Common myeloid progenitor, CD34-positive (primary cell): ENCODE measurements around the gene WASHC3.

Experiments
- CTCF ChIA-PET: fragments of 350-600 bp; sonication (Branson Sonifier 250); formaldehyde crosslinking; loops from one replicate; lab custom pipeline; 2021; ENCODE audit warnings: antibody characterized with exemption; lab: Charles Lee
- POLR2A ChIA-PET: fragments of 350-600 bp; sonication (Branson Sonifier 250); formaldehyde crosslinking; loops from one replicate; lab custom pipeline; 2021; ENCODE audit warnings: antibody characterized with exemption; lab: Charles Lee
- DNase-seq, 3 donors: peaks; one replicate each; pipeline versions ENCODE4 v3.0.0 to v3.0.0-alpha.2; 2013
- H3K27ac ChIP-seq, 2 experiments: 1 replicate in 1 of 2; 2 replicates in 1 of 2; pipeline ENCODE4 v1.7.0; 2013; ENCODE audit warnings: inconsistent platforms in 2 of 2, low read length in 2 of 2, mild to moderate bottlenecking in 2 of 2, low read depth in 1 of 2, moderate library complexity in 1 of 2; ENCODE audit not compliant: severe bottlenecking in 2 of 2, insufficient read depth in 1 of 2, poor library complexity in 1 of 2
- H3K27me3 ChIP-seq, 5 experiments: replicated peaks in 2 of 5; 1 replicate in 3 of 5; 2 replicates in 2 of 5; pipeline versions ENCODE4 v1.6.1 to v1.7.0; 2013; ENCODE audit warnings: low read length in 4 of 5, mild to moderate bottlenecking in 2 of 5, moderate library complexity in 2 of 5, inconsistent platforms in 1 of 5; ENCODE audit not compliant: insufficient read depth in 5 of 5, control insufficient read depth in 4 of 5
- H3K36me3 ChIP-seq, 4 experiments: 1 replicate in 2 of 4; 2 replicates in 2 of 4; pipeline versions ENCODE4 v1.6.1 to v1.7.0; 2013; ENCODE audit warnings: low read length in 3 of 4, control low read depth in 1 of 4, mild to moderate bottlenecking in 1 of 4; ENCODE audit not compliant: control insufficient read depth in 4 of 4, insufficient read depth in 4 of 4
- H3K4me1 ChIP-seq, 4 experiments: 1 replicate in 3 of 4; 2 replicates in 1 of 4; pipeline versions ENCODE4 v1.6.1 to v1.7.1; 2013; ENCODE audit warnings: low read length in 3 of 4, mild to moderate bottlenecking in 3 of 4, control low read depth in 1 of 4, inconsistent platforms in 1 of 4, moderate library complexity in 1 of 4; ENCODE audit not compliant: control insufficient read depth in 4 of 4, insufficient read depth in 4 of 4; ENCODE audit errors: control extremely low read depth in 1 of 4
- H3K4me3 ChIP-seq, 7 experiments: 1 replicate in 4 of 7; 2 replicates in 3 of 7; pipeline versions ENCODE4 v1.5.1 to v1.7.0; 2013; ENCODE audit warnings: mild to moderate bottlenecking in 7 of 7, low read length in 6 of 7, moderate library complexity in 6 of 7, inconsistent platforms in 2 of 7, low read depth in 2 of 7, control low read depth in 1 of 7; ENCODE audit not compliant: insufficient read depth in 4 of 7, control insufficient read depth in 1 of 7; ENCODE audit errors: extremely low read depth in 1 of 7
- H3K9me3 ChIP-seq, 5 experiments: 1 replicate in 4 of 5; 2 replicates in 1 of 5; pipeline versions ENCODE4 v1.6.1 to v1.7.1; 2013; ENCODE audit warnings: low read length in 4 of 5, mild to moderate bottlenecking in 2 of 5, inconsistent platforms in 1 of 5, low read depth in 1 of 5, moderate library complexity in 1 of 5; ENCODE audit not compliant: control insufficient read depth in 4 of 5, insufficient read depth in 2 of 5; ENCODE audit errors: control extremely low read depth in 1 of 5
- WGBS: methylation state at CpG from one replicate; pipeline ENCODE4 v1.1.5; 2013; ENCODE audit not compliant: insufficient coverage; 5-methylcytosine and 5-hydroxymethylcytosine counted together

WASHC3 gene

GRCh38 chr12:101982307-101982706, 79.5 kb downstream of the WASHC3 start:
- ChIA-PET POLR2A (no interaction called here), CTCF (no interaction called here)
- 90% methylated on average over 3 of the region's 5 CpGs for WGBS

GRCh38 chr12:101981868-101982267, 79.9 kb downstream of the WASHC3 start:
- WGBS, result no CpG with 5 or more reads among the region's 2 CpGs
- DNase-seq, result no peak
- Histone ChIP-seq H3K36me3 (no peaks in the 10 kb centered on the region), H3K4me3 (no peak overlapping the region), H3K27me3 (no peaks in the 10 kb centered on the region), H3K27ac (no peak overlapping the region), H3K4me1 (no peaks in the 10 kb centered on the region), H3K9me3 (no peaks in the 10 kb centered on the region)
- POLR2A ChIA-PET, result no interaction called here
- CTCF ChIA-PET, result no interaction called here

More at GRCh38 chr12:101982307-101982706, 79.5 kb downstream of the WASHC3 start:
- no peak for DNase-seq
- H3K9me3 ChIP-seq, result no peaks in the 10 kb centered on the region
- no peak overlapping the region for H3K4me3 ChIP-seq
- no peaks in the 10 kb centered on the region for H3K27me3 ChIP-seq
- no peaks in the 10 kb centered on the region for H3K4me1 ChIP-seq
- no peaks in the 10 kb centered on the region for H3K36me3 ChIP-seq
- H3K27ac ChIP-seq, result no peak overlapping the region

- ChIA-PET CTCF (no interaction called here), POLR2A (no interaction called here)
- H3K9me3 ChIP-seq, result no peaks in the 10 kb centered on the region
- H3K4me3 ChIP-seq, result no peak overlapping the region
- DNase-seq, result peak in 1 of 3 donors; percentile 27
- no CpG with 5 or more reads among the region's 1 CpG for WGBS
- no peaks in the 10 kb centered on the region for H3K36me3 ChIP-seq
- no peak overlapping the region for H3K27ac ChIP-seq
- peaks cover 0 to 13% (median 6%) of the 10 kb centered on the region in 4 experiments for H3K4me1 ChIP-seq
- no peaks in the 10 kb centered on the region for H3K27me3 ChIP-seq
Observed at GRCh38 chr12:101968770-101969169, 93.0 kb downstream of the WASHC3 start.

GRCh38 chr12:101967506-101967905, 94.3 kb downstream of the WASHC3 start:
- peak; percentile 33 to 82 (median 79) for DNase-seq
- Histone ChIP-seq H3K27ac (no peak overlapping the region), H3K27me3 (no peaks in the 10 kb centered on the region), H3K4me1 (peaks cover 0 to 14% (median 7%) of the 10 kb centered on the region in 4 experiments), H3K4me3 (no peak overlapping the region), H3K36me3 (no peaks in the 10 kb centered on the region), H3K9me3 (no peaks in the 10 kb centered on the region)
- ChIA-PET POLR2A (no interaction called here), CTCF (interaction anchor here (0.8 to 1.3 kb wide), 2 partner anchors 17 to 202 kb away, joined by 3 to 4 read pairs; no protein-coding TSS in a partner anchor)
- WGBS, result 62% methylated on average over 1 of the region's 4 CpGs

- no peaks in the 10 kb centered on the region for H3K9me3 ChIP-seq
- no peak overlapping the region for H3K27ac ChIP-seq
- H3K4me1 ChIP-seq, result peaks cover 0 to 14% (median 7%) of the 10 kb centered on the region in 4 experiments
- no peak overlapping the region for H3K4me3 ChIP-seq
- no peak for DNase-seq
- WGBS, result no CpG with 5 or more reads among the region's 1 CpG
- CTCF ChIA-PET, result interaction anchor here (0.7 to 2.0 kb wide), 4 partner anchors 27 to 203 kb away, joined by 3 to 5 read pairs (median 3); no protein-coding TSS in a partner anchor
- H3K36me3 ChIP-seq, result no peaks in the 10 kb centered on the region
- POLR2A ChIA-PET, result no interaction called here
- H3K27me3 ChIP-seq, result no peaks in the 10 kb centered on the region
Observed at GRCh38 chr12:101966496-101966895, 95.3 kb downstream of the WASHC3 start.

DNA sequence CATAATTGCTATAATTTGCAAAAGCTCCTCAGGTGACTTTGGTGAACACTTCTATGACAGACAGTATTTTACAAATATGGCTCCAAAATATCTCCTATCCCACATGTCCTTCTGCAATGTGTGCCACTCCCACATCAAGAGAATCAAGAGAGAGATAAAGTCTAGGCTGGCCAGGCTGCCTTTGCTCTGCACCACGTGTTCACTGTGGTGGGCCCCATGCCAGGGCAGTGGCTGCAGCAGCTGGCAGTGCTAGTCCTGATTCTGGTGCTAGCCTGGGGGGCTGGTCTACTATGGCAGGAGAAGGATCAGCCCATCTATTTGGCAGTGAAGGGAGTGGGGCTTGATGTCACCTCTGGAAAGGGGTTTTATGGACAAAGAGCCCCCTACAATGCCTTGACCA, 98.1 kb downstream of the WASHC3 start:
- Histone ChIP-seq H3K36me3 (no peaks in the 10 kb centered on the region), H3K4me1 (peaks cover 0 to 14% (median 7%) of the 10 kb centered on the region in 4 experiments), H3K27me3 (no peaks in the 10 kb centered on the region), H3K4me3 (no peak overlapping the region), H3K27ac (no peak overlapping the region), H3K9me3 (peaks cover 0 to 6% (median 0%) of the 10 kb centered on the region in 5 experiments)
- CTCF ChIA-PET, result no interaction called here
- POLR2A ChIA-PET, result no interaction called here
- 0% methylated on average over 1 of the region's 1 CpG for WGBS
- DNase-seq, result peak in 1 of 3 donors; percentile 39
